Trophoblast cell (in vitro differentiated cells and primary cell): ENCODE measurements around the gene CHGA.

Experiments
- DNase-seq, 2 donors: peaks; one replicate each; pipeline ENCODE4 v3.0.0-alpha.2; 2016
- H2AFZ ChIP-seq: 2 replicates; pipeline ENCODE4 v1.6.1; 2013; ENCODE audit warnings: low read length, moderate library complexity, mild to moderate bottlenecking; ENCODE audit not compliant: insufficient read depth, poor library complexity
- H2AK5ac ChIP-seq: 2 replicates; pipeline ENCODE4 v1.6.1; 2013; ENCODE audit warnings: mild to moderate bottlenecking, low read length
- H2BK120ac ChIP-seq: 2 replicates; pipeline ENCODE4 v1.6.1; 2013; ENCODE audit warnings: low read length, mild to moderate bottlenecking, moderate library complexity; ENCODE audit not compliant: insufficient read depth, poor library complexity
- H2BK12ac ChIP-seq: 2 replicates; pipeline ENCODE4 v1.6.1; 2013; ENCODE audit warnings: mild to moderate bottlenecking, low read length, moderate library complexity
- H2BK5ac ChIP-seq: 2 replicates; pipeline ENCODE4 v1.6.1; 2013; ENCODE audit warnings: low read length, low read depth, moderate library complexity, mild to moderate bottlenecking; ENCODE audit not compliant: poor library complexity
- H3K14ac ChIP-seq: 2 replicates; pipeline ENCODE4 v1.6.1; 2013; ENCODE audit warnings: mild to moderate bottlenecking, low read length
- H3K18ac ChIP-seq: 2 replicates; pipeline ENCODE4 v1.6.1; 2013; ENCODE audit warnings: mild to moderate bottlenecking, low read length
- H3K23ac ChIP-seq: 2 replicates; pipeline ENCODE4 v1.6.1; 2013; ENCODE audit warnings: low read length
- H3K27ac ChIP-seq: 2 replicates; pipeline ENCODE4 v1.5.1; 2013; ENCODE audit warnings: low read depth, mild to moderate bottlenecking, inconsistent platforms, low read length, moderate library complexity
- H3K27me3 ChIP-seq: 2 replicates; pipeline ENCODE4 v1.6.1; 2013; ENCODE audit warnings: inconsistent platforms, mild to moderate bottlenecking, low read length, moderate library complexity; ENCODE audit not compliant: insufficient read depth
- H3K36me3 ChIP-seq, 2 experiments: 1 replicate in 1 of 2; 2 replicates in 1 of 2; pipeline ENCODE4 v1.6.1; 2013; ENCODE audit warnings: low read length in 2 of 2, mild to moderate bottlenecking in 2 of 2, moderate library complexity in 1 of 2; ENCODE audit not compliant: insufficient read depth in 2 of 2, control insufficient read depth in 1 of 2
- H3K4ac ChIP-seq: 2 replicates; pipeline ENCODE4 v1.6.1; 2013; ENCODE audit warnings: low read depth, mild to moderate bottlenecking, low read length, moderate library complexity
- H3K4me1 ChIP-seq, 2 experiments: 1 replicate in 1 of 2; 2 replicates in 1 of 2; pipeline ENCODE4 v1.6.1; 2013; ENCODE audit warnings: low read length in 2 of 2, mild to moderate bottlenecking in 2 of 2, moderate library complexity in 1 of 2; ENCODE audit not compliant: insufficient read depth in 2 of 2, control insufficient read depth in 1 of 2
- H3K4me2 ChIP-seq: 2 replicates; pipeline ENCODE4 v1.6.1; 2013; ENCODE audit warnings: inconsistent platforms, mild to moderate bottlenecking, low read length, moderate library complexity
- H3K4me3 ChIP-seq: 2 replicates; pipeline ENCODE4 v1.5.1; 2013; ENCODE audit warnings: mild to moderate bottlenecking, low read depth, low read length, inconsistent platforms
- H3K79me1 ChIP-seq: one replicate; pipeline ENCODE4 v1.6.1; 2013; ENCODE audit warnings: low read length
- H3K79me2 ChIP-seq: 2 replicates; pipeline ENCODE4 v1.6.1; 2013; ENCODE audit warnings: low read length, mild to moderate bottlenecking; ENCODE audit not compliant: control insufficient read depth, insufficient read depth, poor library complexity
- H3K9ac ChIP-seq: 2 replicates; pipeline ENCODE4 v1.6.1; 2013; ENCODE audit warnings: mild to moderate bottlenecking, low read length
- H3K9me3 ChIP-seq: 2 replicates; pipeline ENCODE4 v1.6.1; 2013; ENCODE audit warnings: low read depth, mild to moderate bottlenecking, control low read depth, inconsistent platforms, low read length; ENCODE audit not compliant: insufficient read depth
- H4K12ac ChIP-seq: 2 replicates; pipeline ENCODE4 v1.6.1; 2013; ENCODE audit warnings: low read depth, mild to moderate bottlenecking, low read length, moderate library complexity
- H4K8ac ChIP-seq: 2 replicates; pipeline ENCODE4 v1.6.1; 2013; ENCODE audit warnings: low read depth, mild to moderate bottlenecking, low read length, moderate library complexity
- H4K91ac ChIP-seq: one replicate; pipeline ENCODE4 v1.6.1; 2013; ENCODE audit warnings: low read depth, mild to moderate bottlenecking, low read length, moderate library complexity
- WGBS: extraction: QIAGEN DNeasy Blood & Tissue Kit; methylation state at CpG from one replicate; pipeline ENCODE4 v1.1.7; 2013; ENCODE audit warnings: missing lambda C conversion rate; ENCODE audit not compliant: insufficient read length, insufficient coverage; ENCODE audit errors: extremely low coverage; 5-methylcytosine and 5-hydroxymethylcytosine counted together

The CHGA gene

DNA sequence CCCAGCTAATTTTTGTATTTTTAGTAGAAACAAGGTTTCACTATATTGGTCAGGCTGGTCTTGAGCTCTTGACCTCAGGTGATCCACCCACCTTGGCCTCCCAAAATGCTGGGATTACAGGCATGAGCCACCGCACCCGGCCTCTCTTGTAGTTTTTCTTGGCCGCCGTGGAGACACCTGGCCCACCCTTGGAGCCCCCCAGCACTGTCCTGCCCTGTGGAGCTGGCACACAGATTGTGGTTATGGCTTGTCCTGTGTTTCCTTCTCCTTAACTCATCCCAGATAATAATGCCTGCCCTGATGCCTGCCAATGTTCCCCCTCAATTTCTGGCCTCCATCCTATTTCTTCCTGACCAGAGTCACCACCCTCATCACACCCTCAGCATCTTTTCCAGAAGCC lies 57.9 kb downstream of the CHGA start:
- Histone ChIP-seq H3K36me3 (peaks cover 3 to 4% of the 10 kb centered on the region in 2 experiments), H3K14ac (no peak overlapping the region), H3K4ac (no peak overlapping the region), H2BK5ac (no peak overlapping the region), H4K12ac (no peak overlapping the region), H3K4me2 (no peak overlapping the region), H3K27me3 (no peaks in the 10 kb centered on the region), H3K9ac (no peak overlapping the region), H3K23ac (no peak overlapping the region), H3K9me3 (peaks cover 13% of the 10 kb centered on the region), H4K8ac (no peak overlapping the region), H2BK120ac (no peak overlapping the region), H3K4me3 (no peak overlapping the region), H2AFZ (no peak overlapping the region), H3K79me2 (no peaks in the 10 kb centered on the region), H2AK5ac (no peak overlapping the region), H2BK12ac (no peak overlapping the region), H3K79me1 (no peaks in the 10 kb centered on the region), H3K4me1 (peaks cover 0 to 2% of the 10 kb centered on the region in 2 experiments), H3K18ac (no peak overlapping the region), H4K91ac (no peak overlapping the region), H3K27ac (no peak overlapping the region)
- no CpG with 5 or more reads among the region's 4 CpGs for WGBS
- DNase-seq, result no peak

DNA sequence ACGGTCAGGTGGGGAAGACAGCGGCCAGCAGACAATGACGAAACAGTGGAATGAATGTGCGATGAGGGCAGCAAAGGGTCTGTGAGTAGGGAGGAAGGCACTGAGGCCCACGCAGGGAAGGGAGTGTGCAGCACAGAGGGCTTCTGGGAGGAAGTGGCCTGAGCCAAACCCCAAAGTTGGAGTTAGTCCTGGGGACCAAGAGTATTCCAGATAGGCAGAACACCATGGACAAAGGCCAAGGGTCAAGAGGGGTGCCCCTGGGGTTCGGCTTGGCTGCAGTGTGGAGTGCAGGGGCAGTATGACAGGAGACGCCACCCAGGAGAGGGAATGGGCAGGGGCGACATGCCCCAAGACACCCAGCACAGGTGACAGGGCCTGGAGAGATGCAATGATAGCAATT lies 58.8 kb downstream of the CHGA start:
- Histone ChIP-seq H2AFZ (no peak overlapping the region), H3K4me3 (no peak overlapping the region), H3K4ac (no peak overlapping the region), H3K79me1 (no peaks in the 10 kb centered on the region), H2BK12ac (no peak overlapping the region), H3K27ac (no peak overlapping the region), H4K91ac (no peak overlapping the region), H3K23ac (no peak overlapping the region), H2BK120ac (no peak overlapping the region), H4K8ac (no peak overlapping the region), H2AK5ac (no peak overlapping the region), H3K18ac (no peak overlapping the region), H3K27me3 (no peaks in the 10 kb centered on the region), H2BK5ac (no peak overlapping the region), H3K9ac (no peak overlapping the region), H3K4me2 (no peak overlapping the region), H3K9me3 (peaks cover 13% of the 10 kb centered on the region), H3K36me3 (peaks cover 3 to 4% of the 10 kb centered on the region in 2 experiments), H3K4me1 (peaks cover 0 to 2% of the 10 kb centered on the region in 2 experiments), H3K79me2 (no peaks in the 10 kb centered on the region), H3K14ac (no peak overlapping the region), H4K12ac (no peak overlapping the region)
- no peak for DNase-seq
- no CpG with 5 or more reads among the region's 8 CpGs for WGBS

DNA sequence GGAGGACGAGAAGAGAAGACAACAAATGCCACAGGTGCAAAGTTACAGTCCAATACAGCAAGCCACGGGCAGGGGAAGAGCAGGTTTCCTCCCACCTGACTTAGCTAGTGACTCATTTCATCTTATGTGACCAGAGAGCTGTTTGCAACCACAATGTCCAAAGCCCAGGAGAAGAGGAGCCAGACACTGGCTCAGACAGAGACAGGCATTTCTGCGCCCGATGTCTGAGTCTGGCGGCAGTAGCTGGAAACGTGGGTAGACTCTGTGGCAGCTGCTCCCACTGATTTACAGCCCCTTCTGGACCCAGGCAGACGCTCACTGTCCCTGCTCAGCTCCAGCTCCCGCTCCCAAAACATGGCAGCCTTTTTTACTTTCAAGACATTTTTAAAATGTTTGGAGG lies 60.0 kb downstream of the CHGA start:
- Histone ChIP-seq H3K4ac (no peak overlapping the region), H3K4me2 (no peak overlapping the region), H3K9me3 (peaks cover 13% of the 10 kb centered on the region), H3K27ac (no peak overlapping the region), H4K8ac (no peak overlapping the region), H2AK5ac (no peak overlapping the region), H4K12ac (no peak overlapping the region), H3K18ac (no peak overlapping the region), H3K27me3 (no peaks in the 10 kb centered on the region), H2BK12ac (no peak overlapping the region), H3K79me1 (no peaks in the 10 kb centered on the region), H2BK5ac (no peak overlapping the region), H3K14ac (no peak overlapping the region), H3K23ac (no peak overlapping the region), H4K91ac (no peak overlapping the region), H2BK120ac (no peak overlapping the region), H2AFZ (no peak overlapping the region), H3K9ac (no peak overlapping the region), H3K79me2 (no peaks in the 10 kb centered on the region), H3K36me3 (peaks cover 3 to 4% of the 10 kb centered on the region in 2 experiments), H3K4me3 (no peak overlapping the region), H3K4me1 (peaks cover 0 to 2% of the 10 kb centered on the region in 2 experiments)
- DNase-seq, result no peak
- WGBS, result no CpG with 5 or more reads among the region's 8 CpGs

DNA sequence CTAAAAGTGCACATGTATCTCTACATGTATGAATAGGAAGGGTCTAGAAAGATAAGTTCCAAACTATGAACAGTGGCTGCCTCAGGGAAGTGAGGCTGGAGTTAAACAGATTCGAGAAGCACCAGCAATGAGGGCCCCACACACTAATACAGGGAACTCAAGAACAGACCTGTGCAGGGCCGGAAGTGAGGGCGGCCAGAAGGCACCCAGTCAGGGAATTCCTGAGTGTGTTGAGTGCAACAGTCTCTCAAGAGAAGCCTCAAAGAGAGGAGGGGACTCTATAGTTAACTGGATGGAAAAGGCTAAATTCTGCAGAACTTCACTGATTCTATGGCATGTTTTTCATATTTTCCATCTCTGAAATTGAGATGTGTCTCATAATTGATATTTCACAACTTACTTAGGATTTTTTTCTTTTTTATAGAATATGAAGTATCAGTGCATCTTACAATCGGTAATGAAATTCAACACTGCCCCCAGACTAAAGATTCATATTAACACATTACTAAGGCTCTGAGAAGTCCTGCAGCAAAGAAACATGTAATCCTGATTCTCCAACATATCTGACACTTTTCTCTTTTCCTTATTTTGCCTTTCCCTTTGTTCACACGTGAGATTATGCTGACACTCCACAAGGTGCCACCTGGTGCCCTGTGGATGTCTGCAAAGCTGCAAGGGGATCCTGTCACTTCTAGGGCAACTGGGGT lies 61.3 kb downstream of the CHGA start:
- Histone ChIP-seq H2BK120ac (no peak overlapping the region), H3K79me2 (no peaks in the 10 kb centered on the region), H3K4me2 (no peak overlapping the region), H2AK5ac (no peak overlapping the region), H3K36me3 (peaks cover 3 to 4% of the 10 kb centered on the region in 2 experiments), H3K23ac (no peak overlapping the region), H2AFZ (no peak overlapping the region), H3K14ac (no peak overlapping the region), H4K8ac (no peak overlapping the region), H3K4me3 (no peak overlapping the region), H4K91ac (no peak overlapping the region), H2BK5ac (no peak overlapping the region), H3K9me3 (peaks cover 8% of the 10 kb centered on the region), H3K4me1 (peaks cover 0 to 2% of the 10 kb centered on the region in 2 experiments), H3K18ac (no peak overlapping the region), H3K4ac (no peak overlapping the region), H3K9ac (no peak overlapping the region), H3K27ac (no peak overlapping the region), H3K79me1 (no peaks in the 10 kb centered on the region), H4K12ac (no peak overlapping the region), H2BK12ac (no peak overlapping the region), H3K27me3 (no peaks in the 10 kb centered on the region)
- DNase-seq, result no peak
- no CpG with 5 or more reads among the region's 5 CpGs for WGBS
